ENCODE results near the gene DENND2C.
A peak's percentile ranks its signal among the peaks of the same experiment; 100 is the strongest.
"Not testable (repeated sequence)": the region's sequence is repeated elsewhere in the genome, so short reads cannot be mapped to it uniquely, and the experiment has no call there.

The DENND2C gene

GRCh38 chr1:114595602-114596001, 74.2 kb downstream of the DENND2C start:
- no peak for DNase-seq (ENCODE audit: low read depth)

GRCh38 chr1:114594046-114594445, 75.8 kb downstream of the DENND2C start:
- no peak for DNase-seq (ENCODE audit: low read depth)

- DNase-seq (ENCODE audit: low read depth), result no peak
These were observed 80.7 kb downstream of the DENND2C start for GRCh38 chr1:114589122-114589521.

- no peak for DNase-seq (ENCODE audit: low read depth)
These were observed 81.6 kb downstream of the DENND2C start for GRCh38 chr1:114588196-114588689.

GRCh38 chr1:114587203-114587991, 82.5 kb downstream of the DENND2C start:
- no peak for DNase-seq (ENCODE audit: low read depth)

GRCh38 chr1:114586513-114587047, 83.3 kb downstream of the DENND2C start:
- DNase-seq (ENCODE audit: low read depth), result no peak

GRCh38 chr1:114585231-114585630, 84.6 kb downstream of the DENND2C start:
- DNase-seq (ENCODE audit: low read depth), result no peak

GRCh38 chr1:114581335-114582287, 88.2 kb downstream of the DENND2C start, which contains the start of gene BCAS2:
Gene BCAS2 (minus strand): TSS chr1:114581615. CDS start chr1:114581591, 24 bp downstream.
- peak; percentile 94 for DNase-seq (ENCODE audit: low read depth)

GRCh38 chr1:114574365-114574764, 95.5 kb downstream of the DENND2C start:
- no peak for DNase-seq (ENCODE audit: low read depth)

- DNase-seq (ENCODE audit: low read depth), result no peak
These were observed 105.7 kb downstream of the DENND2C start for GRCh38 chr1:114564141-114564540.

- DNase-seq (ENCODE audit: low read depth), result not testable (repeated sequence)
These were observed 106.8 kb downstream of the DENND2C start for GRCh38 chr1:114562978-114563510.

- DNase-seq (ENCODE audit: low read depth), result no peak
These were observed 108.5 kb downstream of the DENND2C start for GRCh38 chr1:114561333-114561732.

GRCh38 chr1:114559356-114559755, 110.5 kb downstream of the DENND2C start:
- no peak for DNase-seq (ENCODE audit: low read depth)

GRCh38 chr1:114558544-114558943, 111.3 kb downstream of the DENND2C start:
- DNase-seq (ENCODE audit: low read depth), result no peak

- DNase-seq (ENCODE audit: low read depth), result no peak
These were observed 115.3 kb downstream of the DENND2C start for GRCh38 chr1:114554577-114554976.

- DNase-seq (ENCODE audit: low read depth), result no peak
These were observed 117.7 kb downstream of the DENND2C start for GRCh38 chr1:114552106-114552639.

- DNase-seq (ENCODE audit: low read depth), result no peak
These were observed 118.4 kb downstream of the DENND2C start for GRCh38 chr1:114551400-114551799.

GRCh38 chr1:114550336-114550735, 119.5 kb downstream of the DENND2C start:
- no peak for DNase-seq (ENCODE audit: low read depth)

GRCh38 chr1:114549137-114549536, 120.7 kb downstream of the DENND2C start:
- DNase-seq (ENCODE audit: low read depth), result no peak

- DNase-seq (ENCODE audit: low read depth), result no peak
These were observed 122.8 kb downstream of the DENND2C start for GRCh38 chr1:114547076-114547475.

- no peak for DNase-seq (ENCODE audit: low read depth)
These were observed 124.1 kb downstream of the DENND2C start for GRCh38 chr1:114545796-114546195.

GRCh38 chr1:114545315-114545714, 124.5 kb downstream of the DENND2C start:
- no peak for DNase-seq (ENCODE audit: low read depth)
